Activated naive CD4-positive, alpha-beta T cell (primary cell): ENCODE results near the gene TMPRSS13.

Experiments
- DNase-seq, 4 experiments: peaks; one replicate each; lab custom pipeline; 2025; lab: John Stamatoyannopoulos, UW

The TMPRSS13 gene

GRCh38 chr11:117852309-117852708 lies 76.9 kb downstream of the TMPRSS13 start:
- no peak for DNase-seq

GRCh38 chr11:117851852-117852251 lies 77.3 kb downstream of the TMPRSS13 start:
- no peak for DNase-seq

GRCh38 chr11:117851106-117851505 lies 78.1 kb downstream of the TMPRSS13 start:
- no peak for DNase-seq
